Measurements from ENCODE around the gene PDK4. TPM values are rescaled to one million over a fixed set of nuclear protein-coding genes. Genes with fewer than 3 reads are reported as not detected.
"Not testable (repeated sequence)": the region's sequence is repeated elsewhere in the genome, so short reads cannot be mapped to it uniquely, and the experiment has no call there.

Gene PDK4
- total RNA-seq, 1 experiment from 2014 or later: 7.1 TPM

- no peak for TF ChIP-seq CTCF (IDR thresholded peaks at IDR 0.05; ENCODE audit: unreplicated experiment)
- no peak for DNase-seq
- no peaks in the 10 kb centered on the region for H3K27me3 Mint-ChIP-seq (ENCODE audit: unreplicated experiment)
- peak overlapping the region; percentile 52 for H3K27ac Mint-ChIP-seq (ENCODE audit: unreplicated experiment)
- intact Hi-C loops (cut with micrococcal nuclease; ENCODE audit: unreplicated experiment): loop anchor here (5.0 kb wide), 1 partner anchor 73 kb away; no protein-coding TSS in a partner anchor
- BruUV-seq (replicated peaks): no TSS peak
- peaks cover 5% of the 10 kb centered on the region for H3K9me3 Mint-ChIP-seq (ENCODE audit: low read depth, unreplicated experiment)
- H3K36me3 Mint-ChIP-seq (ENCODE audit: insufficient read depth, unreplicated experiment): no peaks in the 10 kb centered on the region
- CTCF ChIA-PET: interaction anchor here (0.7 to 1.0 kb wide), 4 partner anchors 20 to 128 kb away, joined by 3 to 5 read pairs (median 4); no protein-coding TSS in a partner anchor
- H3K4me3 Mint-ChIP-seq (ENCODE audit: low read depth, unreplicated experiment): no peak overlapping the region
- H3K4me1 Mint-ChIP-seq (ENCODE audit: low read depth, unreplicated experiment): peaks cover 37% of the 10 kb centered on the region
Measured at GRCh38 chr7:95609277-95609971, 13.1 kb upstream of the PDK4 start.

GRCh38 chr7:95608359-95609173, 12.2 kb upstream of the PDK4 start:
- H3K36me3 Mint-ChIP-seq (ENCODE audit: insufficient read depth, unreplicated experiment): no peaks in the 10 kb centered on the region
- H3K4me3 Mint-ChIP-seq (ENCODE audit: low read depth, unreplicated experiment): no peak overlapping the region
- TF ChIP-seq CTCF (IDR thresholded peaks at IDR 0.05; ENCODE audit: unreplicated experiment): no peak
- CTCF ChIA-PET: interaction anchor here (0.6 to 0.8 kb wide), 3 partner anchors 19 to 115 kb away, joined by 3 read pairs; no protein-coding TSS in a partner anchor
- intact Hi-C loops (cut with micrococcal nuclease; ENCODE audit: unreplicated experiment): loop anchor here (5.0 kb wide), 1 partner anchor 74 kb away; no protein-coding TSS in a partner anchor
- no TSS peak for BruUV-seq (replicated peaks)
- peak overlapping the region; percentile 52 for H3K27ac Mint-ChIP-seq (ENCODE audit: unreplicated experiment)
- no peaks in the 10 kb centered on the region for H3K27me3 Mint-ChIP-seq (ENCODE audit: unreplicated experiment)
- no peaks in the 10 kb centered on the region for H3K9me3 Mint-ChIP-seq (ENCODE audit: low read depth, unreplicated experiment)
- DNase-seq: peak; percentile 83
- H3K4me1 Mint-ChIP-seq (ENCODE audit: low read depth, unreplicated experiment): peaks cover 37% of the 10 kb centered on the region

- intact Hi-C loops (cut with micrococcal nuclease; ENCODE audit: unreplicated experiment): loop anchor here (5.0 kb wide), 1 partner anchor 75 kb away; no protein-coding TSS in a partner anchor
- Mint-ChIP-seq H3K36me3 (ENCODE audit: insufficient read depth, unreplicated experiment) (no peaks in the 10 kb centered on the region), H3K4me1 (ENCODE audit: low read depth, unreplicated experiment) (peaks cover 41% of the 10 kb centered on the region), H3K4me3 (ENCODE audit: low read depth, unreplicated experiment) (no peak overlapping the region), H3K27me3 (ENCODE audit: unreplicated experiment) (no peaks in the 10 kb centered on the region), H3K9me3 (ENCODE audit: low read depth, unreplicated experiment) (no peaks in the 10 kb centered on the region), H3K27ac (ENCODE audit: unreplicated experiment) (peak overlapping the region; percentile 52)
- CTCF ChIA-PET: no interaction called here
- no peak for DNase-seq
- no TSS peak for BruUV-seq (replicated peaks)
- no peak for TF ChIP-seq CTCF (IDR thresholded peaks at IDR 0.05; ENCODE audit: unreplicated experiment)
Measured at GRCh38 chr7:95607561-95607960, 11.2 kb upstream of the PDK4 start.

GRCh38 chr7:95605275-95605674, 9.0 kb upstream of the PDK4 start:
- no peak for TF ChIP-seq CTCF (IDR thresholded peaks at IDR 0.05; ENCODE audit: unreplicated experiment)
- CTCF ChIA-PET: no interaction called here
- H3K27ac Mint-ChIP-seq (ENCODE audit: unreplicated experiment): no peak overlapping the region
- H3K27me3 Mint-ChIP-seq (ENCODE audit: unreplicated experiment): no peaks in the 10 kb centered on the region
- intact Hi-C loops (cut with micrococcal nuclease; ENCODE audit: unreplicated experiment): loop anchor here (5.0 kb wide), 1 partner anchor 77 kb away; no protein-coding TSS in a partner anchor
- no peaks in the 10 kb centered on the region for H3K9me3 Mint-ChIP-seq (ENCODE audit: low read depth, unreplicated experiment)
- BruUV-seq (replicated peaks): no TSS peak
- H3K4me3 Mint-ChIP-seq (ENCODE audit: low read depth, unreplicated experiment): no peak overlapping the region
- DNase-seq: no peak
- H3K4me1 Mint-ChIP-seq (ENCODE audit: low read depth, unreplicated experiment): peaks cover 43% of the 10 kb centered on the region
- H3K36me3 Mint-ChIP-seq (ENCODE audit: insufficient read depth, unreplicated experiment): no peaks in the 10 kb centered on the region

- H3K36me3 Mint-ChIP-seq (ENCODE audit: insufficient read depth, unreplicated experiment); H3K27me3 Mint-ChIP-seq (ENCODE audit: unreplicated experiment); H3K4me3 Mint-ChIP-seq (ENCODE audit: low read depth, unreplicated experiment); CTCF ChIA-PET; H3K27ac Mint-ChIP-seq (ENCODE audit: unreplicated experiment); H3K9me3 Mint-ChIP-seq (ENCODE audit: low read depth, unreplicated experiment); DNase-seq; BruUV-seq (replicated peaks): not testable (repeated sequence)
- peaks cover 43% of the 10 kb centered on the region for H3K4me1 Mint-ChIP-seq (ENCODE audit: low read depth, unreplicated experiment)
- intact Hi-C loops (cut with micrococcal nuclease; ENCODE audit: unreplicated experiment): loop anchor here (5.0 kb wide), 1 partner anchor 77 kb away; no protein-coding TSS in a partner anchor
Measured at GRCh38 chr7:95604811-95605210, 8.5 kb upstream of the PDK4 start.

GRCh38 chr7:95604397-95604796, 8.1 kb upstream of the PDK4 start:
- DNase-seq; intact Hi-C loops (cut with micrococcal nuclease; ENCODE audit: unreplicated experiment); H3K27me3 Mint-ChIP-seq (ENCODE audit: unreplicated experiment); H3K27ac Mint-ChIP-seq (ENCODE audit: unreplicated experiment); H3K4me3 Mint-ChIP-seq (ENCODE audit: low read depth, unreplicated experiment); H3K36me3 Mint-ChIP-seq (ENCODE audit: insufficient read depth, unreplicated experiment); CTCF ChIA-PET; BruUV-seq (replicated peaks); H3K9me3 Mint-ChIP-seq (ENCODE audit: low read depth, unreplicated experiment): not testable (repeated sequence)
- peaks cover 44% of the 10 kb centered on the region for H3K4me1 Mint-ChIP-seq (ENCODE audit: low read depth, unreplicated experiment)

All from Calu3 (cell line).